Effector memory CD8-positive, alpha-beta T cell (primary cell): ENCODE measurements around the gene MAFF.
A peak's percentile ranks its signal among the peaks of the same experiment; 100 is the strongest.

ENCODE experiments used
- ATAC-seq: fragments of 150-1000 bp; cut with Tn5 transposase; replicated peaks from 2 replicates; pipeline ENCODE4 v1.10.0; 2021; ENCODE audit warnings: mild to moderate bottlenecking, moderate library complexity
- DNase-seq, 3 experiments: peaks; one replicate each; pipeline ENCODE4 v3.0.0; 2021
- H3K27ac Mint-ChIP-seq, 2 donors: one replicate each; pipeline ENCODE4 v1.8.0; 2022; ENCODE audit warnings: mild to moderate bottlenecking in 2 of 2, mixed read lengths in 2 of 2, moderate library complexity in 2 of 2
- H3K27me3 Mint-ChIP-seq, 2 donors: one replicate each; pipeline ENCODE4 v1.8.0; 2022; ENCODE audit warnings: mixed read lengths in 2 of 2
- H3K36me3 Mint-ChIP-seq: one replicate; pipeline ENCODE4 v1.8.0; 2022; ENCODE audit warnings: mild to moderate bottlenecking, moderate library complexity, mixed read lengths; ENCODE audit not compliant: insufficient read depth
- H3K4me1 Mint-ChIP-seq, 2 donors: one replicate each; pipeline ENCODE4 v1.8.0; 2022; ENCODE audit warnings: low read depth in 2 of 2, mixed read lengths in 2 of 2
- H3K4me3 Mint-ChIP-seq, 2 donors: one replicate each; pipeline ENCODE4 v1.8.0; 2022; ENCODE audit warnings: mild to moderate bottlenecking in 2 of 2, mixed read lengths in 2 of 2, moderate library complexity in 2 of 2
- H3K9me3 Mint-ChIP-seq, 2 donors: one replicate each; pipeline ENCODE4 v1.8.0; 2022; ENCODE audit warnings: mixed read lengths in 2 of 2

The MAFF gene

GRCh38 chr22:38201371-38201710 lies 453 bp upstream of the MAFF start:
- DNase-seq (no peak), ATAC-seq (no peak)
- Mint-ChIP-seq H3K4me3 (peak overlapping the region; percentile 74 to 80), H3K36me3 (peaks cover 51% of the 10 kb centered on the region), H3K27ac (peak overlapping the region; percentile 91 to 93), H3K9me3 (no peaks in the 10 kb centered on the region), H3K4me1 (peaks cover 30 to 35% of the 10 kb centered on the region in 2 donors), H3K27me3 (no peaks in the 10 kb centered on the region)

DNA sequence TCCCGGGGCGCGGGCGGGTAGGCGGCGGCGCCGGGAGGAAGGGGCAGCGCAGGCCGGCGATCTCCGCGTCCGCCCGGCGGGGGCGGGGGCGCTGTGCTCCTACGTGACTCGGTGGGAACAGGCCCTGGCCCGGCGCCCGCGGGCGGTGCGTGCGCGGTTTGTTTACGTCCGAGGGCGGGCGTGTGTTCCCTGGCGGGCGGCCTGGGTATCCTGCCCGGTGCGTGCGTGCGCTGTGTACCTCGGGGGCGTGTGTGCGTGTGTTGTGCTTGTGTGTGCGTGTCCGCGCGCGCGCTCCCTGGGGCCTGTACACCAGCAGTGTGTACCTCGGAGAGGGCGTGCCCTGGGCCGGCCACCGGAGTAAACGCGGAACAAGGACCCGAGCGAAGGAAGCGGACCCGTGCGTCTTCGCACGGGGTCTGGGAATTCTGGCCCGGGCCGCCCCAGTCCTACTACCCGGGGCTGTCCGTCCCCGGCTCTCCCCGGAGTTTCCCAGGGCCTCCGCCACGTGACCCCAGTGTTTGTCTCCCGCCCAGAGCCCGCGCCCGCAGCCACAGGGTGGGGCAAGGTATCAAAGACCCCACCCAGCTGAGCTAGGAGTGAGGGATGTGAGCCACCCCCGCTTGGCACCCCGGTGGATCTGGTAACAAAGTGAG lies 769 bp downstream of the MAFF start:
- Mint-ChIP-seq H3K36me3 (peaks cover 54% of the 10 kb centered on the region), H3K4me1 (peaks cover 30 to 35% of the 10 kb centered on the region in 2 donors), H3K27ac (peak overlapping the region; percentile 69 to 71), H3K4me3 (peak overlapping the region; percentile 74 to 80), H3K9me3 (no peaks in the 10 kb centered on the region), H3K27me3 (no peaks in the 10 kb centered on the region)
- ATAC-seq (peak; percentile 42), DNase-seq (peak; percentile 50 to 58 (median 53))

DNA sequence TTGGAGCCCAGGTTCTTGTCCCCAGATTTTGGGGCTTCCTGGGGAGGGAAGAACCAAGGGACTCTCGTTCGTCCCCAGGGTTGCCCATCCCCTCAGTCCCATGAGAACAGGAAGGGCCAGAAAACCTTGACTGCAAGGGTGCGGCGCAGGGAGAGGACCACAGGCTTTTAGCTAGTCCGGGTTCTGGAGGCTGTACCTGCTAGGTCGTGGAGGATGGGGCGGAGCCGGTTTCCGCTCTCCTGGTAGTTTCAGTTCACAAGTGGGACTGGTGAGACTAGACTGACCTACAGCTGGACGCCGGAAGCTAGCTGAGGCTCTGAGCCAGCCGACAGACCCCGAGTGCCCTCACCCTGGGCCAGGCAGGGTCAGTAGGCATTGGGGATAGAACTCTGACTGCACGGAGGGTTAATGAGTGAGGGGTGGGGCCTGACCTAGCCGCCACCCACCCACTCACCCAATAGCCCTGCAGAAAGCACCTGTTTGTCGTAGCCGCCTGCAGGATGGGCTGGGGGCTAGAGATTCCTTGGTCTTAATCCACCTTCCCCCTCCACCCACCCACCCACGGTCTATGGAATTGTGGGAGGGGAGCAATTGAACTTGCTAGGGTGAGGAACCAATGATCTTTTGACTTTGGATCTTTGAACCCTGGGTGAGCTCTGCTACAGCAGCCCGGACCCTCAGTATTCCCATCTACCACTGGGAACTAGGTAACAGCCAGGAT lies 1.5 kb downstream of the MAFF start:
- DNase-seq (peak in 1 of 3 experiments; percentile 33), ATAC-seq (no peak)
- Mint-ChIP-seq H3K9me3 (no peaks in the 10 kb centered on the region), H3K4me3 (peak overlapping the region; percentile 74 to 80), H3K27ac (peak overlapping the region; percentile 69 to 71), H3K27me3 (no peaks in the 10 kb centered on the region), H3K4me1 (peaks cover 30 to 35% of the 10 kb centered on the region in 2 donors), H3K36me3 (peaks cover 56% of the 10 kb centered on the region)

- H3K27me3 Mint-ChIP-seq: no peaks in the 10 kb centered on the region
- H3K4me1 Mint-ChIP-seq: peaks cover 30 to 35% of the 10 kb centered on the region in 2 donors
- ATAC-seq (no peak), DNase-seq (no peak)
- H3K4me3 Mint-ChIP-seq: peak overlapping the region; percentile 74 to 80
- H3K9me3 Mint-ChIP-seq: no peaks in the 10 kb centered on the region
- H3K27ac Mint-ChIP-seq: peak overlapping the region; percentile 71 to 85
- H3K36me3 Mint-ChIP-seq: peaks cover 56% of the 10 kb centered on the region
These were observed 2.2 kb downstream of the MAFF start for GRCh38 chr22:38203855-38204514.

GRCh38 chr22:38204784-38205183 lies 3.0 kb downstream of the MAFF start:
- no peaks in the 10 kb centered on the region for H3K27me3 Mint-ChIP-seq
- DNase-seq: peak in 1 of 3 experiments; percentile 33
- H3K36me3 Mint-ChIP-seq: peaks cover 49% of the 10 kb centered on the region
- H3K4me1 Mint-ChIP-seq: peaks cover 30 to 35% of the 10 kb centered on the region in 2 donors
- ATAC-seq: peak; percentile 16
- H3K4me3 Mint-ChIP-seq: peak overlapping the region; percentile 3 to 34
- H3K27ac Mint-ChIP-seq: peak overlapping the region; percentile 71 to 85
- H3K9me3 Mint-ChIP-seq: no peaks in the 10 kb centered on the region

GRCh38 chr22:38205261-38206128 lies 3.7 kb downstream of the MAFF start:
- Mint-ChIP-seq H3K4me3 (no peak overlapping the region), H3K36me3 (peaks cover 56% of the 10 kb centered on the region), H3K9me3 (no peaks in the 10 kb centered on the region), H3K27ac (peak overlapping the region; percentile 71 to 85), H3K4me1 (peaks cover 30 to 35% of the 10 kb centered on the region in 2 donors), H3K27me3 (no peaks in the 10 kb centered on the region)
- ATAC-seq: no peak
- DNase-seq: no peak

DNA sequence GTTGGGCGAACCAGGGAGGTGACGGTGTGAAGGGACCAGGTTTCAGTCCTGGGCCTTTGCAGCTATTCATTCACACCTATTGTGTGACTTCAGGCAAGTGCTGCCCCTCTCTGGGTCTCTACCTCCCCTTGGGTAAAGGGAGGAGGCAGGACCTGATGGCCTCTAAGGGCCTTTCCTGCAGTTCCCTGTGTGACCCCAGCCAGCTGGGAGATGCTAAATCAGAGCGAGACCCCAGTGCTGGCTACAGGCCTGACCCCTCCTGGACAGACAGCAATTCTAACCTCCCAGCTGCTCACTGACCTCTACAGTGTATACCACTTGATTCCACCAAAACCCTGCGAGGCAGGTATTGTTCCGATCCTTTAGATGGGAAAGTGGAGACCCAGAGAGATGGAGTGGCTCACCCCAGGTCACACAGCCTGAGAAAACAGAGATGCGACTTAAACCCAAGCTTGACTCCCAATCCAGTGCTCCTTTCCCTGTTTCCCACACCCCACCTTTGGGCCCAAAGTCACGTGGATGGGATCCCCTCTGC lies 6.2 kb downstream of the MAFF start:
- DNase-seq (no peak), ATAC-seq (no peak)
- peaks cover 46% of the 10 kb centered on the region for H3K36me3 Mint-ChIP-seq
- H3K27ac Mint-ChIP-seq: peak overlapping the region; percentile 32 to 77
- H3K4me3 Mint-ChIP-seq: no peak overlapping the region
- H3K9me3 Mint-ChIP-seq: no peaks in the 10 kb centered on the region
- no peaks in the 10 kb centered on the region for H3K27me3 Mint-ChIP-seq
- H3K4me1 Mint-ChIP-seq: peaks cover 16 to 24% of the 10 kb centered on the region in 2 donors

- H3K4me1 Mint-ChIP-seq: peaks cover 21 to 25% of the 10 kb centered on the region in 2 donors
- no peaks in the 10 kb centered on the region for H3K27me3 Mint-ChIP-seq
- no peak overlapping the region for H3K4me3 Mint-ChIP-seq
- ATAC-seq (no peak), DNase-seq (no peak)
- no peaks in the 10 kb centered on the region for H3K9me3 Mint-ChIP-seq
- peaks cover 41% of the 10 kb centered on the region for H3K36me3 Mint-ChIP-seq
- peak overlapping the region in 1 of 2 donors; percentile 77 for H3K27ac Mint-ChIP-seq
These were observed 6.8 kb downstream of the MAFF start for GRCh38 chr22:38208551-38208968.

- Mint-ChIP-seq H3K4me1 (peaks cover 6 to 16% of the 10 kb centered on the region in 2 donors), H3K27me3 (no peaks in the 10 kb centered on the region), H3K4me3 (no peak overlapping the region), H3K36me3 (peaks cover 47% of the 10 kb centered on the region), H3K27ac (peak overlapping the region in 1 of 2 donors; percentile 41), H3K9me3 (no peaks in the 10 kb centered on the region)
- no peak for ATAC-seq
- no peak for DNase-seq
These were observed 9.8 kb downstream of the MAFF start for GRCh38 chr22:38211556-38211955.

GRCh38 chr22:38212442-38212841 lies 10.6 kb downstream of the MAFF start:
- Mint-ChIP-seq H3K36me3 (peaks cover 55% of the 10 kb centered on the region), H3K27ac (peak overlapping the region in 1 of 2 donors; percentile 41)

DNA sequence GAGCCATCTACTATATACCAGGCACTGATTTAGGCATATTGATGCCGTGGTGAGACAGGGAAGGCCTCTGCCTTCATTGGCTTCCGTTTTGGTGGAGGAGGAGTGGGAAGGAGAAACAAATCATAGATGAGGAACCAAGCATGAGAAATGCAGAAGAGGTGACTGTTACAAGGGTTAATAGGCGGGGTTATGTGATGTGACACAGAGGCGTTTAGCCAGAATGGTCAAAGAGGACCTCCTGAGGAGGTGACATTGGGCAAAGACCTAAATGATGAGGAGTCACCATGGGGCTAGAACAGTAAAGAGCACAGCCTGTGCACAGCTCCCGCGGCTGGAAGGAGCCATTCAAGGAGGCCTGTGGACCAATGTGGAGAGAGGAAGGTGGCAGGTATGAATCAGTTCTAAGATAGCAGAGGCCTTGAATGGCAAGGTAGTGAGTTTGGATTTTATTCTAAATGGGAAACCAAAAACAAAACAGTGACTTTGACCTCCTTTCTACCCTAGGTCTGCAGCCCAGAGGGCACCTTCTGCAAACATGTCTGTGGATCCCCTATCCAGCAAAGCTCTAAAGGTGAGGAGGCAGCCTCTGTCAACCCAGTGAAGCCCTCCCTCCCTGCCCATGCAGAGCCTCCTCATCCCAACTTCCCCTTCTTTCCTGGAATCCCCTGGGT lies 11.7 kb downstream of the MAFF start:
- peaks cover 6 to 21% of the 10 kb centered on the region in 2 donors for H3K4me1 Mint-ChIP-seq
- peak overlapping the region in 1 of 2 donors; percentile 70 for H3K4me3 Mint-ChIP-seq
- H3K27me3 Mint-ChIP-seq: no peaks in the 10 kb centered on the region
- H3K36me3 Mint-ChIP-seq: peaks cover 63% of the 10 kb centered on the region
- H3K27ac Mint-ChIP-seq: peak overlapping the region in 1 of 2 donors; percentile 3
- no peaks in the 10 kb centered on the region for H3K9me3 Mint-ChIP-seq
- DNase-seq (no peak), ATAC-seq (no peak)

More at GRCh38 chr22:38212442-38212841, 10.6 kb downstream of the MAFF start:
- H3K27me3 Mint-ChIP-seq: no peaks in the 10 kb centered on the region
- ATAC-seq: no peak
- DNase-seq: no peak
- no peak overlapping the region for H3K4me3 Mint-ChIP-seq
- no peaks in the 10 kb centered on the region for H3K9me3 Mint-ChIP-seq
- H3K4me1 Mint-ChIP-seq: peaks cover 6 to 16% of the 10 kb centered on the region in 2 donors

DNA sequence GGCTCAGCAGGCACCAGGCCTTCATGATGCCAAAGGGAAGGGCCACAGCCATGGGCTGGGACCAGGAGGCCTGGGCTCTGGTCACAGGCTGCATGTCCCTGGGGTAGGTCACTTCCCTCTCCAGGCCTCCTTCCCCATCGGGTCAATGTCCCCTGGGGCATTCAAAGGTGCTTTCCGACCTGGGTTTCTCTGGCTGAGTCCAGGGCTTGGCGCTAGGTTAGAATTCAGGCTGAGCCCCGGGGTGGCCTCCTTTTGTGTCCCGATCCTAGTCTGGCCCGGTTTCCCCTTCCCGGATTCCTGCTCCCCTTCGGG lies 12.2 kb downstream of the MAFF start:
- Mint-ChIP-seq H3K9me3 (no peaks in the 10 kb centered on the region), H3K4me3 (peak overlapping the region in 1 of 2 donors; percentile 70), H3K4me1 (peaks cover 6 to 26% of the 10 kb centered on the region in 2 donors), H3K36me3 (peaks cover 68% of the 10 kb centered on the region), H3K27ac (peak overlapping the region in 1 of 2 donors; percentile 3), H3K27me3 (no peaks in the 10 kb centered on the region)
- DNase-seq (no peak), ATAC-seq (no peak)
